D721Med (cell line): ENCODE results near the gene ABCC8.

Source experiments
- DNase-seq: peaks from one replicate; pipeline ENCODE4 v3.0.0; 2011; ENCODE audit warnings: low spot score; ENCODE audit not compliant: insufficient read length
- FAIRE-seq: peaks from 2 replicates; lab custom pipeline; 2011; peaks lifted over from hg19 to GRCh38; lab: Jason Lieb, UNC
- TF ChIP-seq, protein P1 (sequence below): IDR thresholded peaks from 2 replicates; pipeline ENCODE4 v1.5.1; 2012; ENCODE audit warnings: mild to moderate bottlenecking, control low read depth; ENCODE audit not compliant: insufficient read depth; ENCODE audit errors: missing control alignments

ABCC8 gene

DNA sequence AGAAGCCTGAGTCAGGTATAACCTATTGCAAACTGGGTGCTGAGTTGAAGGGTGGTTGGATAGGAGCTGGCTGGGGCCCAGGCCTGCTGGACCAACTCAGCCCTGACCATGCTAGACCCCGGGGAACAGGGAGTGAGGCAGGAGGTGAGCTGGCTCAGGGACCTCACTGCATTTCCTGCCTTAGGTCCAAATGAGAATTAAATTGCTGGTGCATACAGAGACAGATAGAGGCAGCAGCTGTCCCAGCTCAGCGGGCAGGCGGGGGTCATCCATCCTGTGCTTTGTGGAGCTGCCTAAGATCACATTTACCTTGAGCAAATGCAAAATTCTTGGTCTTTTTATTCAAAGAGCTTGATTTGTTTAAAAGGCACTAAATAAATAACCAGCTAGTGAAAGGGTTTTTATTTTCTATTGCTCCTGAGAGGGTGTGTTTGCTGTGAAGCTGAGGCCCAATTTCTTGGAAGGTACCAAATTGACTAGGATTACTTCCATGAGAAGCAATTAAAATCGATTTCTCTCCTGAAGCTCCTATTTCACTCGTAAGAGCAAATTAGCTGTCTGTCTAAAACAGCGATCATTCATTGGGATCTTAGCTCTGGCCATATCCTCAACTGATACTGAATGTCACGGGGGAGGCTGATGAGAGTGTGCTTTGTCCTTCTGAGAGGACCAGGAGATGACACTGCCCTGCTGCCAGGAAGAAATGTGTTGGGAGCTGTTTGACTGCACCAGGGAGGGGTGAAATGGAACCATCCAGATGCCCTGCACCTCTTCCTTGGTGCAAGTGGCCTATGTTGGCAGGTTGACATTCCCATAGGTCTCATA lies 42.6 kb upstream of the ABCC8 start:
- FAIRE-seq (no peak), DNase-seq (no peak)
- TF ChIP-seq, protein P1, sequence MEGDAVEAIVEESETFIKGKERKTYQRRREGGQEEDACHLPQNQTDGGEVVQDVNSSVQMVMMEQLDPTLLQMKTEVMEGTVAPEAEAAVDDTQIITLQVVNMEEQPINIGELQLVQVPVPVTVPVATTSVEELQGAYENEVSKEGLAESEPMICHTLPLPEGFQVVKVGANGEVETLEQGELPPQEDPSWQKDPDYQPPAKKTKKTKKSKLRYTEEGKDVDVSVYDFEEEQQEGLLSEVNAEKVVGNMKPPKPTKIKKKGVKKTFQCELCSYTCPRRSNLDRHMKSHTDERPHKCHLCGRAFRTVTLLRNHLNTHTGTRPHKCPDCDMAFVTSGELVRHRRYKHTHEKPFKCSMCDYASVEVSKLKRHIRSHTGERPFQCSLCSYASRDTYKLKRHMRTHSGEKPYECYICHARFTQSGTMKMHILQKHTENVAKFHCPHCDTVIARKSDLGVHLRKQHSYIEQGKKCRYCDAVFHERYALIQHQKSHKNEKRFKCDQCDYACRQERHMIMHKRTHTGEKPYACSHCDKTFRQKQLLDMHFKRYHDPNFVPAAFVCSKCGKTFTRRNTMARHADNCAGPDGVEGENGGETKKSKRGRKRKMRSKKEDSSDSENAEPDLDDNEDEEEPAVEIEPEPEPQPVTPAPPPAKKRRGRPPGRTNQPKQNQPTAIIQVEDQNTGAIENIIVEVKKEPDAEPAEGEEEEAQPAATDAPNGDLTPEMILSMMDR = no peak

DNA sequence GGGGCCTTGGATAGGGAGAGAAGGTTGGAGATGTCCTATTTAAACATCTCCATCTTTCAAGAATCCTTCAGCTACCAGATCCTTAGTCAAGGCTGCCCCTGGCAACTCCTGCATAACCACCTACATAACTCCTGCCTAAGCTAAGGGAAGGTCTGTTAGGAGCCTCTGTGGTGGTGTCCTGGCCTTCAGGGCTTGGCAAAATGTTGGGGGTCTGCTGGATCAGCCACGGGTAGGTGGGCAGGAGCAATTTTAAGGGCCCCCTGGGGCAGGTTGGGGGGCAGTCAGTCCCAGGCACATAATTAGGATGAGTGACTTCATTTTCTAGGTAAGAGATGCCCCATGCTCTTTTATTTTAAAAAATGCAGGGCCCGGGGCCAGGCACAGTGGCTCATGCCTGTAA lies 41.7 kb upstream of the ABCC8 start:
- FAIRE-seq (no peak), DNase-seq (no peak)

DNA sequence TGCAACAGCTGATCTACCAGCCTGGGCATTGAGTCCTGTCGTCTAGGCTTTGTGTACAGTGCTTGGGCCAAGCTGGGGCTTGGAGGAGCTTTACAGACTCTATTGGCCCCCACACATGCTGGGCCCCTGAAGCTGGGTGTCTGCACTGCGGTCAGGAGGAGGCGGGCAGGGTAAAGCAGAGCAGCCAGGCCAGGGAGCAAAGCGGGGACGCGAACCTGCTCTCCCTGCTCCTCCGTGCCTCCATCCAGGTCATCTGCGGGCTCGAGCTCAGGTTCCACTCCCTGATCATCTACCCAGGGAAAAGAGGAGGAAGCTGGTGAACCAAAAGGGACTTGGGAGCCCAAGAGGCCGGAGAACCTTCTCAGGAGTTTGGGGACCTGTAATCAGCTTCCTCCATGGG lies 40.5 kb upstream of the ABCC8 start:
- TF ChIP-seq, protein P1 = no peak
- DNase-seq (no peak), FAIRE-seq (no peak)

More for the DNA sequence above, 41.7 kb upstream of the ABCC8 start:
- TF ChIP-seq, protein P1 = no peak

DNA sequence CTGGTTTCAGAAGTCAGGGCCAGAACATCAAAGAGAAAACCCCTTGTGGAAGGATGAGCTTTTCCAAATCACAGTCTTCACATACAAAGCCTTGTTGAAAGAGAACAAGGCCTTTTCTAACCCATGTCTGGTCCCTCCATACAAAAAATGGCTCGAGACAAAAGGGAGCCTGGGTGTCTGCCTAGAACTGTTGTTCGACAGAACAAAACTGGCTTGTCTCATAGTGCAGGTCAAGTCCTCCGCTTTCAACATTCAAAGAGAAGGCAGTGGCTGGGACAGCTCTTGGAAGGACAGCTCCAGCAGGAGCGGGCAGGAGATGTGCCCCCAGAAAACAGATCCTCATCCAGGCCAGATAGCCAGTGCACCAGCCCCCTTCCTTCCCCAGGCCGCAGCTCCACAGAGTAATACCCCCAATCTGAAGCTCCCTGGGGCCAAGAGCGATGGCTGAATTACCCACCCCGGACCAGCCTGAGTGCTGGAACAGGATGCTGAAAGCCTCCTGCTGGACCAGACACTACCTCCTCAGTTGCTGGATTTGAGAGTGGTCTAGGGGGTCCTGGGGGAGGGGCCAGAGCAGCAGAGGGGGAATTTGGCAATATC lies 40.0 kb upstream of the ABCC8 start:
- FAIRE-seq = no peak
- DNase-seq = no peak
- TF ChIP-seq, protein P1 = no peak

DNA sequence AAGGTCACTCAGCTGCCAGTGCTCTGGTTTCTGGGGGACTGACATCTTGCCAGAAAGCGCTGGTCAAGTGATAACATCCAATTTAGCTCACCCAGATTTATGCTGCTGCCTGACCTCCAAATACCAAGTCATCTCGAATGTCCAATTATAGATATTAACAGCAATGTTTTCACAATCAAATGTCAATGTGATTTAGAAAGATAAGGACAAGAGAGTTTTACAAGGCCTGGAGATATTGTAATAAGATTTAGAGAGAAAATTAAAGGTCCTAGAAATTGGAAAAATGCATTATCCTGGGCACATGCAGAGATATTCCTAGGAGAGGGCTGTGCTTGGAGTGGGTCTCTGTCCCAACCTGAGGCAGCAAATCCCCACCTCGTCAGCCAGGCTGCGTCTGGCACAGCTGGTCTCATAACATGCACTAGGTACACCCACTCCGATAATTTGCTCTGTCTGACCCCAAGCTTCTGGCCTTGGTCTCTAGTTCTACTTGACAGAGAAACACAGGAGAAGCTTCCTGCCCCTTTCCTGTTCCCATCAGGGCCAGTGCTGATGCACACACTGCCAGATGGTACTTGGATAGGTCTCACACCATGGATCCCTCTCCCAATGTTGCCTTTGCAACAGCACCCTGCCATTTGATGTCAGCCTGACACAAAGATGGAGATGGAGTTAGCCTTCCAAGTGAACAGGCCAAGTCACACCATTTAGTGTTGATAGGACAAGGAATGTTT lies 39.0 kb upstream of the ABCC8 start:
- TF ChIP-seq, protein P1 = no peak
- DNase-seq (no peak), FAIRE-seq (no peak)

DNA sequence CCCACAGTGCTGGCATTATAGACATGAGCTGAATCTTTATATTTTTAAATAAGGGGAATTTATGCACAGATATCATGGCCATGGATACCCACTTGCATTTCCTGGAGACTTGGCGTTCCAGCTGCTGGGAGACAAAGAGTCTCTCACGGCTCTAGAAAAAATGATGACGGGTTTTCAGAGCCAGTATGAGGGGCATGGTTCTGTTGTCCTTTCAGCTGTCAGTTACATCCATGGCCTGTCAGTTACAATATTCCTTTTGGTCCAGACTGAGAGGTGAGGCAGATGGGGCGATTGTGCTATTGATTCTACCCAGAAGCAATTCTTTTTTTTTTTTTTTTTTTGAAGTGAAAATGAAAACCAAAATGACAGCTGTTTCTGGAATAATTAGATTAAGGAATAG lies 37.8 kb upstream of the ABCC8 start:
- TF ChIP-seq, protein P1 = no peak
- FAIRE-seq (no peak), DNase-seq (no peak)
